Upper lobe of right lung (tissue), 1 donor: ENCODE results near the gene SREBF1. TPM values are rescaled to one million over a fixed set of nuclear protein-coding genes. Genes with fewer than 3 reads are reported as not detected.

ENCODE experiments used
- ATAC-seq: fragments of 200-7000 bp; cut with Tn5 transposase; one replicate; pipeline ENCODE4 v1.9.1; 2020; ENCODE audit warnings: mild to moderate bottlenecking, moderate library complexity
- DNase-seq: peaks from one replicate; pipeline ENCODE4 v3.0.0-alpha.2; 2020
- H3K27ac ChIP-seq: fragments of 200-600 bp; one replicate; pipeline ENCODE4 v1.8.0; 2022
- H3K27me3 ChIP-seq: fragments of 200-600 bp; one replicate; pipeline ENCODE4 v1.8.0; 2022; ENCODE audit warnings: mild to moderate bottlenecking
- H3K36me3 ChIP-seq: fragments of 200-600 bp; one replicate; pipeline ENCODE4 v1.8.0; 2022
- H3K4me1 ChIP-seq: fragments of 200-600 bp; one replicate; pipeline ENCODE4 v1.8.0; 2022
- H3K4me3 ChIP-seq: fragments of 200-600 bp; one replicate; pipeline ENCODE4 v1.8.0; 2022; ENCODE audit warnings: mild to moderate bottlenecking
- H3K9me3 ChIP-seq: fragments of 200-600 bp; one replicate; pipeline ENCODE4 v1.8.0; 2022
- intact Hi-C: fragments of 100-400 bp; cut with DNase I; formaldehyde crosslinking; loops from one replicate; pipeline ENCODE4 v1.11.0; 2022
- total RNA-seq: library from RNA; stranded (reverse); fragmentation: NEBNext Ultra II Directional; extraction: Animal tissue kit (Norgen Biotek cat#: 25700); gene quantifications from one replicate; pipeline ENCODE4 v1.2.1, GENCODE V29; 2021
- TF ChIP-seq, protein P1 (sequence below): fragments of 200-600 bp; IDR thresholded peaks from one replicate; pipeline ENCODE4 v1.8.0; 2022; ENCODE audit warnings: antibody characterized with exemption
- donor health status: DM: no; HTN: yes; CAD: no; lungs with severe emphysema.

SREBF1 gene
- total RNA-seq, 1 donor from 2014 or later: 80.8 TPM

DNA sequence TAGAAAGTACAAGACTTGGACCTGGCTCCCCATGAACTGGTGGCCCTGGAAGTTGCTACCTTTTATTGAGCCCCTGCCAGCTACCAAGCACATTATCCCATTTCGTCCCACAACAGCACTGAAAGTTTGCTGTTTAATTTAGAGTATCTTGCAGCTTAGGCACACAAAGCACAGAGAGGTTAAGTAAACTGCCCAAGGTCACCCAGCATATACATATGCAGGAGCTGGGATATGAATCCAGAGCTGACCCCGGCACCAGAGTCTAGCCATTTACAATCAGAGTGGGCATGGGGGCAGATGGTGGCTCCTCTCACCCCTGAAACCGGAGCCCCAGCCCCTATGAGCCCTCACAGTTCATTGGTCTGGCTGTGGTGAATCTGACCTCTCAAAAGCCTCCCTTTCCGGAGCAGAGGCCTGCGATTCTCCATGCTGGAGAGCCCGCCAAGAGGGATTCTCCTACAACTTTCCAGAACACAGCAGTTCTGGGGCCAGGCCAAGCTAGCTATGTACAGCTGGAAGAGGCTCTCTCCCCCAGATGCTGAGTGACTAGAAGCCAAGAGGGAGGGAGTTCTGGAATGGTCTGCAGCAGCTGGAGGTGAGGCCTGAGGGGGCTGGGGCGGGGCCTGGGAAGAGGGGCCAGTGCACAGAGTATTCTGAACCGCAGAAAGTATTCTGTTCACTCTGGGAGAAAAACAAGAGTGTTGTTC lies 58.3 kb downstream of the SREBF1 start:
- no peak for ATAC-seq
- H3K27me3 ChIP-seq: no peaks in the 10 kb centered on the region
- H3K27ac ChIP-seq: no peak overlapping the region
- TF ChIP-seq, protein P1, sequence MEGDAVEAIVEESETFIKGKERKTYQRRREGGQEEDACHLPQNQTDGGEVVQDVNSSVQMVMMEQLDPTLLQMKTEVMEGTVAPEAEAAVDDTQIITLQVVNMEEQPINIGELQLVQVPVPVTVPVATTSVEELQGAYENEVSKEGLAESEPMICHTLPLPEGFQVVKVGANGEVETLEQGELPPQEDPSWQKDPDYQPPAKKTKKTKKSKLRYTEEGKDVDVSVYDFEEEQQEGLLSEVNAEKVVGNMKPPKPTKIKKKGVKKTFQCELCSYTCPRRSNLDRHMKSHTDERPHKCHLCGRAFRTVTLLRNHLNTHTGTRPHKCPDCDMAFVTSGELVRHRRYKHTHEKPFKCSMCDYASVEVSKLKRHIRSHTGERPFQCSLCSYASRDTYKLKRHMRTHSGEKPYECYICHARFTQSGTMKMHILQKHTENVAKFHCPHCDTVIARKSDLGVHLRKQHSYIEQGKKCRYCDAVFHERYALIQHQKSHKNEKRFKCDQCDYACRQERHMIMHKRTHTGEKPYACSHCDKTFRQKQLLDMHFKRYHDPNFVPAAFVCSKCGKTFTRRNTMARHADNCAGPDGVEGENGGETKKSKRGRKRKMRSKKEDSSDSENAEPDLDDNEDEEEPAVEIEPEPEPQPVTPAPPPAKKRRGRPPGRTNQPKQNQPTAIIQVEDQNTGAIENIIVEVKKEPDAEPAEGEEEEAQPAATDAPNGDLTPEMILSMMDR: no peak
- H3K9me3 ChIP-seq: no peaks in the 10 kb centered on the region
- H3K4me3 ChIP-seq: no peak overlapping the region
- no peak for DNase-seq
- H3K36me3 ChIP-seq: no peaks in the 10 kb centered on the region
- intact Hi-C loops: no loop called here
- peaks cover 43% of the 10 kb centered on the region for H3K4me1 ChIP-seq

- no peaks in the 10 kb centered on the region for H3K36me3 ChIP-seq
- TF ChIP-seq, protein P1: no peak
- peaks cover 39% of the 10 kb centered on the region for H3K4me1 ChIP-seq
- intact Hi-C loops: no loop called here
- DNase-seq (no peak), ATAC-seq (no peak)
- H3K4me3 ChIP-seq: no peak overlapping the region
- no peak overlapping the region for H3K27ac ChIP-seq
- no peaks in the 10 kb centered on the region for H3K27me3 ChIP-seq
- no peaks in the 10 kb centered on the region for H3K9me3 ChIP-seq
These were observed 59.9 kb downstream of the SREBF1 start for GRCh38 chr17:17776889-17777288.

- no peak for DNase-seq
- H3K36me3 ChIP-seq: no peaks in the 10 kb centered on the region
- ATAC-seq: peak; percentile 63
- H3K27ac ChIP-seq: peak overlapping the region; percentile 51
- H3K4me3 ChIP-seq: no peak overlapping the region
- TF ChIP-seq, protein P1: peak; percentile 46
- H3K4me1 ChIP-seq: peaks cover 22% of the 10 kb centered on the region
- no peaks in the 10 kb centered on the region for H3K27me3 ChIP-seq
- intact Hi-C loops: no loop called here
- H3K9me3 ChIP-seq: no peaks in the 10 kb centered on the region
These were observed 62.5 kb downstream of the SREBF1 start for GRCh38 chr17:17774009-17774881.

DNA sequence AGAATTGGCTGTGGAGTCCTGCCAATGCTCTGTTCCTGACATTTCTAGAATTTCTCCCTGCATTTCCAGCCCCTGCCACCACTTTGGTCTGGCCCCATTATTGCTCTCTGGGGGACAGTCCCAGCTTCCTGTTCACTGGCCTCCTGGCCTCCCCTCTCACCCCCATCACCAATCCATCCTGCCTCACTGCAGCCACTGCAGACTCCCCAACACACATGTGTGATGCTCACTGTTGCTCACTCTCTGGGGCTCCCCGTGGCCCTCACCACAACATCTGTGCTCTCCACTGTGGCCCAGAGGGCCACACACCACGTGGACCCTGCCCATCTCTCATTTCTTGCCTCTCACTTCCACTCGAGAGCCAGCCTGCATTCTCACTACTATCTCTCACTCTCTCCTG lies 64.6 kb downstream of the SREBF1 start:
- Histone ChIP-seq H3K27me3 (no peaks in the 10 kb centered on the region), H3K27ac (no peak overlapping the region), H3K4me1 (peaks cover 17% of the 10 kb centered on the region), H3K36me3 (no peaks in the 10 kb centered on the region), H3K4me3 (no peak overlapping the region), H3K9me3 (no peaks in the 10 kb centered on the region)
- intact Hi-C loops: no loop called here
- TF ChIP-seq, protein P1: no peak
- ATAC-seq (no peak), DNase-seq (no peak)

DNA sequence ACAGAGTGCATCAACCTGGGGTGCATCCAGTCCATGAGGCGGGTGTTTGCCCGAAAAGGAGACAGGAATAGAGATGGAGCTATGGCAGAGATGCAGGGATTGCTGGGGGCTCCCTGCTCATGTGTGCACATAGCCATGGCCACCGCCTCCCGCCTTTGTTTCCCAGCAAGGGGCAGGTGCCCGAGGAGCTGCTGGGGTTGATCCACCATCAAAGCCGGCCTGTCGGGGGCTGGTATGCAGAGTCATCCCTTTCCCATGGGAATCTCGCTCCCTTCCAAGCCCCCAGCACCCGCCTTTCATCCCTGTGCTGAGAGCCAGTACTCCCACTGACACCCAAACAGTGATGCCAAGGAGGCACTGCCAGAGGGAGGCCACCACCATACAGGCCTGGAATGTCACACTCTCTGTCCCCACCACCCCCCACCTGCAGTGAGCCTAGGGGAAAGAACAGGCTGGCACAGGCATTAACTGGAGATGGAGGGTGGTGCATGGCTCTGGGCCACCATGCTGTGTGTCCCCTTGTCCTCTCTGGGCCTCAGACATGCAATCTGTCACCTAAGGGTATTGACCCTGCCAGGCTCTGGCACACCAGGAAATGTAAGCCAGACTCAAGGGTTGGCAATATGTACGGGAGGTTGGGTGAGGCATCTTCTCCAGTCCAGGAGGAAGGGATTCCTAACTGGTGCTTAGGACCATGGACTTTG lies 65.1 kb downstream of the SREBF1 start:
- peaks cover 17% of the 10 kb centered on the region for H3K4me1 ChIP-seq
- no peak for DNase-seq
- no peaks in the 10 kb centered on the region for H3K27me3 ChIP-seq
- no peak overlapping the region for H3K4me3 ChIP-seq
- no peak overlapping the region for H3K27ac ChIP-seq
- no peaks in the 10 kb centered on the region for H3K36me3 ChIP-seq
- no peaks in the 10 kb centered on the region for H3K9me3 ChIP-seq
- ATAC-seq: no peak
- intact Hi-C loops: no loop called here
- TF ChIP-seq, protein P1: no peak
